22Rv1 (cell line): ENCODE data around the gene COL4A2.
A peak's percentile ranks its signal among the peaks of the same experiment; 100 is the strongest.
"Not testable (repeated sequence)": the region's sequence is repeated elsewhere in the genome, so short reads cannot be mapped to it uniquely, and the experiment has no call there.

Source experiments
- H3K27ac ChIP-seq: fragments of 450-650 bp; 2 replicates; pipeline ENCODE4 v1.5.1; 2017
- CTCF ChIP-seq: fragments of 450-650 bp; IDR thresholded peaks from 2 replicates; pipeline ENCODE4 v1.5.1; 2017; ENCODE audit warnings: mild to moderate bottlenecking
- ZFX ChIP-seq: fragments of 450-650 bp; IDR thresholded peaks from 2 replicates; pipeline ENCODE4 v1.6.1; 2017; ENCODE audit warnings: antibody characterized with exemption, borderline replicate concordance

Gene COL4A2

GRCh38 chr13:110496281-110496680 is 189.2 kb downstream of the COL4A2 start:
- H3K27ac ChIP-seq, result no peak overlapping the region
- TF ChIP-seq ZFX, result no peak
- TF ChIP-seq CTCF, result no peak

GRCh38 chr13:110497003-110497402 is 189.9 kb downstream of the COL4A2 start:
- H3K27ac ChIP-seq, result no peak overlapping the region
- TF ChIP-seq CTCF (no peak), ZFX (no peak)

GRCh38 chr13:110497896-110498295 is 190.8 kb downstream of the COL4A2 start:
- H3K27ac ChIP-seq, result not testable (repeated sequence)

GRCh38 chr13:110498327-110498726 is 191.2 kb downstream of the COL4A2 start:
- H3K27ac ChIP-seq, result no peak overlapping the region
- TF ChIP-seq ZFX (no peak), CTCF (no peak)

GRCh38 chr13:110498765-110499164 is 191.7 kb downstream of the COL4A2 start:
- no peak overlapping the region for H3K27ac ChIP-seq

GRCh38 chr13:110499621-110500281 is 192.7 kb downstream of the COL4A2 start:
- H3K27ac ChIP-seq, result peak overlapping the region; percentile 31; the same call in 1 of the 2 replicates
- TF ChIP-seq ZFX (no peak), CTCF (no peak)

More at GRCh38 chr13:110498765-110499164, 191.7 kb downstream of the COL4A2 start:
- no peak for TF ChIP-seq ZFX
- no peak for TF ChIP-seq CTCF

GRCh38 chr13:110500341-110500740 is 193.3 kb downstream of the COL4A2 start:
- H3K27ac ChIP-seq, result peak overlapping the region; percentile 31; the same call in 1 of the 2 replicates
- no peak for TF ChIP-seq CTCF

- no peak overlapping the region for H3K27ac ChIP-seq
- TF ChIP-seq ZFX, result no peak
- no peak for TF ChIP-seq CTCF
Observed at GRCh38 chr13:110501188-110501587, 194.1 kb downstream of the COL4A2 start.
